A673 (cell line): Measurements from ENCODE around the gene ABLIM3. TPM values are rescaled to one million over a fixed set of nuclear protein-coding genes. Genes with fewer than 3 reads are reported as not detected.

Source experiments
- BruUV-seq: library from RNA; stranded (reverse); fragments of 400-500 nt; replicated peaks from 2 replicates; lab custom pipeline; 2021; lab: Mats Ljungman, UMichigan
- CTCF ChIA-PET: fragments of 300-600 bp; sonication (Branson Sonifier 250); formaldehyde crosslinking; loops from one replicate; lab custom pipeline; 2022; ENCODE audit warnings: antibody characterized with exemption; lab: Charles Lee
- POLR2A ChIA-PET: fragments of 300-600 bp; sonication (Branson Sonifier 250); formaldehyde crosslinking; loops from one replicate; lab custom pipeline; 2022; ENCODE audit warnings: antibody characterized with exemption; ENCODE audit not compliant: low non-redundant PET; lab: Charles Lee
- DNase-seq: peaks from one replicate; pipeline ENCODE4 v3.0.0-alpha.2; 2015; ENCODE audit warnings: low spot score
- H3K27ac ChIP-seq: fragments of 200-600 bp; sonication (generic); 2 replicates; pipeline ENCODE4 v1.5.1; 2016; ENCODE audit warnings: mixed run types, low read depth, mild to moderate bottlenecking, mixed read lengths, antibody characterized with exemption, low read length; ENCODE audit not compliant: poor library complexity, severe bottlenecking
- H3K27me3 ChIP-seq: fragments of 200-600 bp; sonication (generic); replicated peaks from 2 replicates; pipeline ENCODE4 v1.6.1; 2017; ENCODE audit warnings: mixed run types, low read depth, mild to moderate bottlenecking, mixed read lengths, antibody characterized with exemption, low read length; ENCODE audit not compliant: insufficient read depth, poor library complexity
- H3K36me3 ChIP-seq: fragments of 200-600 bp; sonication (generic); 2 replicates; pipeline ENCODE4 v1.6.1; 2016; ENCODE audit warnings: mixed run types, mild to moderate bottlenecking, mixed read lengths, antibody characterized with exemption, low read length; ENCODE audit not compliant: insufficient read depth, poor library complexity, severe bottlenecking
- H3K4me1 ChIP-seq: fragments of 200-600 bp; sonication (generic); 2 replicates; pipeline ENCODE4 v1.6.1; 2017; ENCODE audit warnings: mixed run types, mild to moderate bottlenecking, mixed read lengths, antibody characterized with exemption, low read length; ENCODE audit not compliant: insufficient read depth, poor library complexity, severe bottlenecking
- H3K4me3 ChIP-seq: fragments of 200-600 bp; sonication (generic); 2 replicates; pipeline ENCODE4 v1.5.1; 2016; ENCODE audit warnings: low read depth, mixed run types, mild to moderate bottlenecking, mixed read lengths, low read length; ENCODE audit not compliant: poor library complexity, severe bottlenecking
- H3K9me3 ChIP-seq: fragments of 200-600 bp; sonication (generic); 2 replicates; pipeline ENCODE4 v1.6.1; 2016; ENCODE audit warnings: mixed run types, low read depth, mild to moderate bottlenecking, mixed read lengths, antibody characterized with exemption, low read length; ENCODE audit not compliant: poor library complexity, severe bottlenecking
- CTCF ChIP-seq: fragments of 300-800, 200-600 bp; sonication (generic); conservative IDR thresholded peaks from 2 replicates; pipeline ENCODE4 v1.5.1; 2017; ENCODE audit warnings: low read depth, mild to moderate bottlenecking, antibody characterized with exemption, low read length, moderate library complexity, mixed read lengths
- EZH2 ChIP-seq: fragments of 200-600 bp; sonication (generic); IDR thresholded peaks from 2 replicates; pipeline ENCODE4 v1.6.1; 2017; ENCODE audit warnings: borderline replicate concordance, low read depth, mild to moderate bottlenecking, mixed read lengths, antibody characterized with exemption, low read length; ENCODE audit not compliant: poor library complexity, severe bottlenecking
- intact Hi-C: fragments of 100-400 bp; cut with micrococcal nuclease; formaldehyde crosslinking; loops from one replicate; pipeline ENCODE4 v1.10.0; 2022; ENCODE audit not compliant: unreplicated experiment
- total RNA-seq: library from RNA; stranded (reverse); gene quantifications from 2 replicates; pipeline ENCODE4 v1.2.3, GENCODE V29; 2021

The ABLIM3 gene
- total RNA-seq, 1 experiment from 2014 or later: not detected

GRCh38 chr5:149181732-149182131 is 40.4 kb downstream of the ABLIM3 start:
- ChIA-PET CTCF (no interaction called here), POLR2A (no interaction called here)
- Histone ChIP-seq H3K9me3 (no peaks in the 10 kb centered on the region), H3K27me3 (peaks cover 75% of the 10 kb centered on the region), H3K4me3 (no peak overlapping the region), H3K36me3 (no peaks in the 10 kb centered on the region), H3K27ac (no peak overlapping the region), H3K4me1 (no peaks in the 10 kb centered on the region)
- intact Hi-C loops: no loop called here
- BruUV-seq: no TSS peak
- no peak for TF ChIP-seq EZH2
- TF ChIP-seq CTCF: no peak
- no peak for DNase-seq

- BruUV-seq: no TSS peak
- ChIA-PET POLR2A (no interaction called here), CTCF (no interaction called here)
- peaks cover 76% of the 10 kb centered on the region for H3K27me3 ChIP-seq
- no peak for DNase-seq
- H3K4me1 ChIP-seq: no peaks in the 10 kb centered on the region
- TF ChIP-seq CTCF (no peak), EZH2 (no peak)
- H3K36me3 ChIP-seq: no peaks in the 10 kb centered on the region
- no peak overlapping the region for H3K27ac ChIP-seq
- no peak overlapping the region for H3K4me3 ChIP-seq
- H3K9me3 ChIP-seq: no peaks in the 10 kb centered on the region
- intact Hi-C loops: no loop called here
These were observed 40.9 kb downstream of the ABLIM3 start for GRCh38 chr5:149182241-149182640.

GRCh38 chr5:149185067-149185466 is 43.8 kb downstream of the ABLIM3 start:
- intact Hi-C loops: no loop called here

More at GRCh38 chr5:149185067-149185466, 43.8 kb downstream of the ABLIM3 start:
- Histone ChIP-seq H3K27me3 (peaks cover 70% of the 10 kb centered on the region), H3K9me3 (no peaks in the 10 kb centered on the region), H3K4me1 (no peaks in the 10 kb centered on the region), H3K27ac (no peak overlapping the region), H3K4me3 (no peak overlapping the region), H3K36me3 (no peaks in the 10 kb centered on the region)
- CTCF ChIA-PET: no interaction called here
- POLR2A ChIA-PET: no interaction called here
- DNase-seq: no peak
- no peak for TF ChIP-seq CTCF
- TF ChIP-seq EZH2: no peak
- no TSS peak for BruUV-seq
